ENCODE measurements around the gene PEX11A. TPM values are rescaled to one million over a fixed set of nuclear protein-coding genes. Genes with fewer than 3 reads are reported as not detected.

Gene PEX11A
- total and polyA plus RNA-seq, 2 of the 8 experiments (the other 6 are each of a cell fraction or from before 2014, with no cell fraction given), result 2.9 to 3.0 TPM

DNA sequence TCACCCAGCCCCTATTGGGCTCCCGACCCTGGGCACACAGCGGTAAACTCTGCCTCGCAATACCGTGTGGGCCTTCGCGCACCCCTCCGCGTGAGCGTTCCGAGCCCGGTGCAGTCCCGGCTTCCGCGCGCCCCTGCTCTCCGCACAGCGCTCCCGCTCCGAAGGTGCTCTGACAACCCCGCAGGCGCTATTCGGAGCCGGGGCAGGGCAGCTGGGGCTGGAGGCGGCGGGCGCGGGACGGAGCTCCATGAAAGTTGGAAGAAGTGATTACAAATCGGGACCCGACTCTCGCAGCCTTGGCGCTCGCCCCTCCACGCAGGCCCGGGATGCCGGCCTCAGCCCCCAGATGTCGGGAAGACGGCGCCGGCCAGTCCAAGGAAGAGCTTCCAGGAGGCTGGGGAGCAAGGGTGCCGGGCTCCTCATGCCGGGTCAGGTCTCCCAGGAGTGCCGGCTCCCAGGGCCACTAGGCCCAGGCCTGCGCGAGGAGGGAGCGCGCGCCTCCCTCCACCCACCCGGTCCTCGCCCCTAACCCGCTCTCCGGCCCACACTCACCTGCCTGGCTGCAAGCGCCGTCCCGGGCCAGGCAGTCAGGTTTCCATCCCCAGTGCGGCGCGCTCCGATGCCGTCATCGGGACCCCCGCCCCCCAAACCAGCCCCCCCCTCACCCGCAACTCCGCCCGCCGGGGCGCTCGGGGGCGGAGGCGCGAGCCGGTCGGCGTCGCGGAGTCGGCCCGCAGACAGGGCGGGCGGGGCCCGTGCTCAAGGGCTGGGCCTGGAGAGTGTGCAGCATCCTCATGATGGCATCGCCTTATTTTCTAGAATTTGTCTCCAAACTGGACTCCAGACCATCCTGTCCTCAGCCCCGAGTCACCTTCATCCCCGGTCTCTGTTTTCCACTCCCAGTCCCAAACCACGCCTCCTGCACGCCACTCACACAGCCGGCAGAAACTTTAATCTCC, 35.4 kb downstream of the PEX11A start, which contains the start of gene KIF7:
Gene KIF7, minus strand, starts transcription at position 621 of the 959 bp plus-strand sequence. CDS start 2,537 bp downstream, outside the sequence.
- Histone ChIP-seq H4K8ac (ENCODE audit: extremely low read depth, insufficient read depth, low read length) (peak within 1 kb of the TSS; percentile 94), H2BK20ac (ENCODE audit: low read length) (no peak within 1 kb of the TSS), H3K9ac (replicated peaks in 1 of 4; ENCODE audit: extremely low read depth in 1 of 4, low read depth in 3 of 4, low read length in 3 of 4) (peak within 1 kb of the TSS; percentile 65 to 81 (median 77)), H3K4me1 (replicated peaks in 1 of 4; ENCODE audit: control insufficient read depth in 3 of 4, insufficient read depth in 4 of 4, low read length in 3 of 4) (peaks cover 0 to 2% (median under 1%) of the 10 kb centered on the region in 4 experiments; a peak in 2 of 7 replicates), H4K5ac (ENCODE audit: insufficient read length, low read depth, low read length) (no peak within 1 kb of the TSS), H3K14ac (ENCODE audit: insufficient read length) (no peak within 1 kb of the TSS), H2BK15ac (ENCODE audit: low read length) (no peak within 1 kb of the TSS), H2BK120ac (replicated peaks; ENCODE audit: low read depth, low read length) (no peak within 1 kb of the TSS), H3K79me2 (ENCODE audit: control insufficient read depth in 1 of 2, insufficient read depth in 2 of 2, low read length in 2 of 2) (peaks cover 0 to 8% of the 10 kb centered on the region in 2 experiments; a peak in 2 of 4 replicates), H2BK5ac (ENCODE audit: low read depth, low read length) (no peak within 1 kb of the TSS), H2AK5ac (ENCODE audit: low read depth, low read length) (no peak within 1 kb of the TSS), H3K18ac (ENCODE audit: extremely low read depth, low read length) (peak within 1 kb of the TSS; percentile 26; the same call in 1 of the 2 replicates), H3K27ac (ENCODE audit: low read depth, low read length) (no peak within 1 kb of the TSS), H3K79me1 (ENCODE audit: low read depth, low read length) (peaks cover 8% of the 10 kb centered on the region; the same call in 1 of the 2 replicates), H3K36me3 (ENCODE audit: control insufficient read depth in 2 of 4, insufficient read depth in 4 of 4, low read length in 3 of 4) (no peaks in the 10 kb centered on the region), H4K91ac (replicated peaks; ENCODE audit: insufficient read length, low read length) (no peak within 1 kb of the TSS), H4K20me1 (replicated peaks in 1 of 2; ENCODE audit: control insufficient read depth in 1 of 2, insufficient read depth in 2 of 2, low read length in 2 of 2) (peaks cover 3 to 5% of the 10 kb centered on the region in 2 experiments), H3K4ac (replicated peaks; ENCODE audit: insufficient read length, low read depth, low read length) (no peak within 1 kb of the TSS), H3K27me3 (replicated peaks in 1 of 4; ENCODE audit: control insufficient read depth in 3 of 4, extremely low read depth in 1 of 4, insufficient read depth in 3 of 4, low read length in 3 of 4) (no peaks in the 10 kb centered on the region; a peak in 1 of 7 replicates), H3K56ac (replicated peaks; ENCODE audit: insufficient read length, low read depth, low read length) (no peak within 1 kb of the TSS), H2BK12ac (ENCODE audit: low read depth, low read length) (no peak within 1 kb of the TSS), H3K23ac (ENCODE audit: insufficient read length) (no peak within 1 kb of the TSS), H3K4me3 (ENCODE audit: extremely low read depth in 1 of 4, insufficient read depth in 2 of 4, low read depth in 3 of 4, low read length in 4 of 4) (peak within 1 kb of the TSS; percentile 72 to 92 (median 82)), H3K23me2 (ENCODE audit: low read depth, low read length) (peaks cover 5% of the 10 kb centered on the region; the same call in 1 of the 2 replicates), H2AFZ (ENCODE audit: low read length) (peak within 1 kb of the TSS; percentile 37), H3K9me3 (ENCODE audit: insufficient read depth in 2 of 2, low read depth in 1 of 2, low read length in 1 of 2) (no peaks in the 10 kb centered on the region), H3K4me2 (ENCODE audit: insufficient read depth in 1 of 2, low read depth in 2 of 2, low read length in 2 of 2) (peak within 1 kb of the TSS; percentile 94 to 99)
- POLR2A ChIA-PET (ENCODE audit: partially characterized antibody), result interaction anchor here (0.6 to 1.8 kb wide), 3 partner anchors 10 to 448 kb away, joined by 3 to 9 read pairs (median 4); no protein-coding TSS in a partner anchor
- DNase-seq (ENCODE audit: low read depth in 1 of 2, low spot score in 2 of 2), result peak; percentile 31 to 87
- 2% methylated on average over 74 of the region's 87 CpGs; no CpG with 5 or more reads in 1 of the 2 experiments for WGBS, 2 experiments (ENCODE audit: extremely low coverage in 1 of 2, insufficient coverage in 1 of 2, insufficient read length in 1 of 2, insufficient replicate concordance in 2 of 2, low coverage in 1 of 2, low lambda C conversion rate in 2 of 2, missing lambda C conversion rate in 1 of 2)
- CTCF ChIA-PET (ENCODE audit: partially characterized antibody), result interaction anchor here (0.6 to 1.3 kb wide), 2 partner anchors 10 to 1179 kb away, joined by 3 to 6 read pairs; no protein-coding TSS in a partner anchor
- no peak for FAIRE-seq
- no peak for TF ChIP-seq TCF12 (IDR thresholded peaks at IDR 0.05; ENCODE audit: low read depth, low read length)
- TF ChIP-seq KDM5A (IDR thresholded peaks at IDR 0.05; ENCODE audit: low read length), result peak; percentile 60
- TF ChIP-seq GABPA (IDR thresholded peaks at IDR 0.05; ENCODE audit: borderline replicate concordance, insufficient read depth, low read length), result peak; percentile 43; the same call in 1 of the 2 replicates
- TF ChIP-seq, protein P1, sequence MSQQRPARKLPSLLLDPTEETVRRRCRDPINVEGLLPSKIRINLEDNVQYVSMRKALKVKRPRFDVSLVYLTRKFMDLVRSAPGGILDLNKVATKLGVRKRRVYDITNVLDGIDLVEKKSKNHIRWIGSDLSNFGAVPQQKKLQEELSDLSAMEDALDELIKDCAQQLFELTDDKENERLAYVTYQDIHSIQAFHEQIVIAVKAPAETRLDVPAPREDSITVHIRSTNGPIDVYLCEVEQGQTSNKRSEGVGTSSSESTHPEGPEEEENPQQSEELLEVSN (IDR thresholded peaks at IDR 0.05), result 0 out of 2 replicates have a peak, but pooled peaks have one; percentile 11
- peak; percentile 41 to 70; a peak in 2 of 4 replicates for TF ChIP-seq SIN3A (conservative IDR thresholded peaks at IDR 0.05 in 1 of 2, IDR thresholded peaks at IDR 0.05 in 1 of 2; ENCODE audit: low read depth in 1 of 2, low read length in 2 of 2)
- TF ChIP-seq CEBPB (IDR thresholded peaks at IDR 0.05; ENCODE audit: low read depth, low read length), result no peak
- no peak for TF ChIP-seq BRCA1 (IDR thresholded peaks at IDR 0.05; ENCODE audit: low read depth, low read length)
- peak; percentile 89 for TF ChIP-seq PHF8 (conservative IDR thresholded peaks at IDR 0.05; ENCODE audit: low read depth, low read length)
- TF ChIP-seq SAP30 (IDR thresholded peaks at IDR 0.05; ENCODE audit: insufficient read depth, insufficient replicate concordance, low read length), result no peak
